HG03108 (cell line): ENCODE measurements around the gene DIAPH3.

Experiments
- ATAC-seq: cut with Tn5 transposase; IDR thresholded peaks from one replicate; pipeline ENCODE4 v1.9.1; 2021; ENCODE audit warnings: moderate library complexity; ENCODE audit not compliant: unreplicated experiment

DIAPH3 gene

DNA sequence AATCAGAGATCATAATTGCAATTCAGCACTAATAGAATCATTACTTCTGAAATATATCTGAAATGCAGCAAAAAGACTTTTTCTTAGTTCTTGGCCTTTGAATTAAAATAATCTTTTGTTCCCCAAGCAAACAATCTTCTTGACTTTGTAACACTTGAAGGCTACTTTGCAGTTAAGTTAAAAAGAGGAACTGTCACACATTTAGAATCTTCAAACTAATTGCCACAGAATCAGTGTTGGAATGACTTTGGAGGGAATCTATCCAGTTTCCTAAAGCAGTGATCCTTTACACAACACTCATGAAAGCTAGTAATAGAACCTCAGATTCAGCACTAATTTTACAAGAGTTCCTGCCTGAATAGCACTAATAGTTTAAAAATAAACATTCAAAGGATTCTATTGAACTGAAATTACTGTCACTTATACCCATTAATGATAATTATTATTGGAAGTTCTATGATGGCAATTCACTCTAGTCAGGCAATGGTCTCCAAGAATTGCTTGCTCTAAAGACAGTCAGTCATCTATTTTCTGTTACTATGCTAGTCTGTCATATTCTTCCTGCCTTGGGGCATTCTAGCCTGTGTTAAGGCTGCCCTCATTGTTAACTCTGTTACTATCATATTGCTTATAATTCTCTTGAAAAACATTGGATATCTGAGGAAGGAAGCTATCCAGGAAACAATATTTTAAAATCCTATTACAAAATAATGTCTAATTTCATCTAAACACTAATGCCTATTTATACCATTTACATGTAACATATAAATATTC is 362.4 kb downstream of the DIAPH3 start:
- no peak for ATAC-seq

DNA sequence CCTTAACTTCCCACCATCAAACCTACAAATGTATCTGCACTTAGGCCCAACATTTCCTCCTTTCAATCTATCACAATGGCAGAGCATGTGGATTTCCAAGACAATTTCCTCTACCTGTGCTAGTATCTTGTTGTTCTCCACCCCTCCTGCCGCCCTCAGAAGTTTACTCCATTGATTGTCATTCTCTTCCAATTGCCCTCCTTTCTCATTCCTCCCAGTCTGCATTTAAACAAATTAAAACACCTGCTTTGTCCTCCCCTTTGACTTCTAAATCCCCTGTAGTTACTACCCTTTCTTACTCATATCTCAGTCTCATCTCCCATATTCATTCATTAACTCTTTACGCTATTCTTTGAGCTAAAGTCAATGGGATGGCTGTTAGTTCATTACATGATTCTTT is 370.6 kb downstream of the DIAPH3 start:
- ATAC-seq = no peak

DNA sequence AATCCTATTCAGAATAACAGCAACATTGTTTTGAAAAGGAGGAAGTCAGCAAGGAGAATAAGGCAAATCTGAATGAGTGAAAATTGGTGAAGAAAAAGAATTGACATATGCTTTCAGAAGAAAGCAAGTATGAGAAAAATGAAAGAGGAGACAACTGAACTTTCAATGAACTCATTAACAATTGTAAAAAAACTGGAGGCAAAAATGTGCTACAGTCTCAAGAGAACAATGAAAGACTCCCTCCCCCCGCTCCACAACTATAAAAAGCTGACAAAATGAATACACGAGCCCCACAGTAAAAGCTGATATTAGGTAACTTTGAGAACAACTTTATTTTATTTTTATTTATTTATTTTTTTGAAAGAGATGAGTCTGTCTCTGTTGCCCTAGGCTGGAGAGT is 373.1 kb downstream of the DIAPH3 start:
- no peak for ATAC-seq

DNA sequence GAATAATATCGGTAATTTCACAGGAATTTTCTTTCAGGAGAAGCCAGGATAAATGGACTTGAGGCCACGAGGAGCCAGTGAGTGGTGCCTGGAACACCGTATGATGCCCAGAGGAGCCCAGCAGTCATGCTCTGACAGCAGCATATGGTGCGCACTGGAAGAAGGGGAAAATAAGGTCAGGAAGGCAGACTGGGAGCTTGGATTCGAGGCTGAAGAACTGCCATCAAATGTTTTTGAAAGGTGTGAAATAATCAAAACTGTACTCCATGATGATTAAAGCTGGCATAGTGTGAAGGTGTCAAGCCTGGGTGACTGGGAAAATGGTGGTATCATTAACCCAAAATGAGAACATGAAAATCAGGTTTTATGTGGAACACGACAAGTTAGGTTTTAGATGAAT is 374.2 kb downstream of the DIAPH3 start:
- ATAC-seq = no peak

DNA sequence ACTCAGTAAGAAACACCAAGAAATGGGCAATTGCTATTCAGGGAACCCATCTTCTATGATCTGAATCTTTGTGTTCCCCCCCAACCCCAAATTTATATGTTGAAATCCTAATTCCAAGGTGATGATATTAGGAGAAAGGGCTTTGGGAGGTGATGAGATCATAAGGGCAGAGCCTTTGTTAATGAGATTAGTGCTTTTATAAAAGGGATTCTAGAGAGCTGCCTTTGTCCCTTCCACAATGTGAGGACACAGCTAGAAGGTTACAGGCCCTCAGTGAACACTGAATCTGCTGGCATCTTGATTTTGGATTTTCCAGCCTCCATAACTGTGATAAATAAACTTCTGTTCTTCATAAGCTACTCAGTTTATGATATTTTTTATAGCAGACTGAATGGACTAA is 376.0 kb downstream of the DIAPH3 start:
- ATAC-seq = no peak

DNA sequence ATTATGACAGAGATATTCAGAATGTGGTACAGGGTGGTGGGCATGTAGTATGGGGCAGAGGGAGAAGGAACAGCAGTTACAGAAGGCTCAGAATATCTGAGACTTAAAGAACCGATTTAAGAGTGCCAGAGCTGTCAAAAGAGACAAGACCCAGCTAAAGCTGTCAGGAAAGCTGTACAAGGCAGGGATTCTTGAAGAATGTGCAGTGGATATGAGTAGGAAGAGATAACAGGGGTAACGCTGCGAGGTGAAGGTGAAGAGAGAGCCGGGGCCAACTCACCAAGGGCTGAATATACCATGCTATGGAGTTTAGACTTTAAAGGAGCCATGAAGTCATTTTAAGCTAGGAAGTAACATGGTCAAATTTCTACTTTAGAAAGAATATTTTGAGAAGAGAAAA is 381.0 kb downstream of the DIAPH3 start:
- no peak for ATAC-seq

DNA sequence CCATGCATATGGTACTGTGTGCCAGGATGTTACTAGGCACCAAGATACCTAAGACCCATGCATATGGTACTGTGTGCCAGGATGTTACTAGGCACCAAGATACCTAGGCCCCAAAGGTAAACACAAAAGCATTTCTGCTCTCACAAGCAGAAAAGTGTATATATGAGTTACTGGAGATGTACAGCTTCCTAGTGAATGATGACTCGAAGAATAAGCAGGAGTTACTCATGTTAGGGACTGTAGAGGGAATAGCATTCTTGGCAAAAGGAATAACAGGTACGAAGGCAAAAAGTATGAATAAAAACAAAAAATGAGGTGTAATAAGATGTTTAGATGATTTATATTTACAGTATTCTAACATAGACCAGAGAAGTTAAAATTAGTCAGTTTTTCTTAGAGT is 383.7 kb downstream of the DIAPH3 start:
- no peak for ATAC-seq

DNA sequence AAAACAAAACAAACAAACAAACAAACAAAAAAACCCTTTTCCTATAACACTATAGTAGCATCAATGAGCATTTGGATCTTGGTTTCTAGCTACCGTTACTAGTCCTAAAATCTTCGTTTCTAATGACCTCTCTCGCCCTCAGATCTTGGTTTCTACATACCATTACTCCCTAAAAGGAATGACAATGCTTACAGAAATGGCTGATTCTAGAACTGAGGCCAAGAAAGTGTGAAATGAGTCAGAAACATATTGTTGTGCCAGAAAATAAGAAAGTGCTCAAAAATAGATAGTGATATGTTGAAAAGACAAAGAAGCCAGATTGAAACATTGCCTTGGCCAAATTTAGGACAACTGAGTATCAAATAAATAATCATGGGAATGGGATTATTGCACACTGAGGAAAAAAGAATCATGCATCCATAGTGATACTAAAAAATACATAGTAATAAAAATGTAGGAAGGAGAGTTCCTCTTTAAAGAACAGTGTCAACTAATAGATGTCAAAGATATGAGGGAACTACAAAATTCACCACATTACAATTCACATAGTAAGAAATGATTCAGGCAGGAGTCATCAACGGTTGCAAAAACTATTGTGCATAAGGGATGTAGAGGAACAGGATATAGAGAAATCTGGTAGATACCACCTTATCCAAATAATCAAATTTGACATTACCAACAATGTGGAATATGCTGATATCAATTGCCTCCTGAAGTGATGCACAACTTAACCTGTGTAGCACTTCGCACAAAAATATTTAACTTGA is 386.6 kb downstream of the DIAPH3 start:
- ATAC-seq = no peak

DNA sequence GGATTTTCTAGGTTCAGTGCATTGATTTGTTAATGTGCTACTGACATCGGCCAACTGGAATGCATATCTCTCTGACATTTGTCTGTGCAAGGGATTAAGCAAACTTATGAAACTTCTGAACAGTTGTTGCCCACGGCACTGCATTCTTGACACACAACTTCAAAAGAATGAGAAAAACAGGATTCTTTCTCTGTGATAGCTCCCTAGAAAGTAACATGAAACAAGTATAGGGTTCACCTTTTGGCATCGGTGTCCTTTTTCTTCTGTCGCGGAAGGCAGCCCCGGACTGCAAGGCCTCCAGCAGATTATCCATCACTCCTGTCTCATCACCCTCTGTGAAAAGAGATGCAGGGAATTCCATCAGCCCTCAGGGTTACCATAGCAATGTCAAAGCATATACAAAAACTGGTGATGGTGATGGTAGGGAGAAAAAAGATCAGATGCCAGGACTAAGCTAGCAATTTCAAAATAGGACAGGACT is 389.2 kb downstream of the DIAPH3 start:
- no peak for ATAC-seq

DNA sequence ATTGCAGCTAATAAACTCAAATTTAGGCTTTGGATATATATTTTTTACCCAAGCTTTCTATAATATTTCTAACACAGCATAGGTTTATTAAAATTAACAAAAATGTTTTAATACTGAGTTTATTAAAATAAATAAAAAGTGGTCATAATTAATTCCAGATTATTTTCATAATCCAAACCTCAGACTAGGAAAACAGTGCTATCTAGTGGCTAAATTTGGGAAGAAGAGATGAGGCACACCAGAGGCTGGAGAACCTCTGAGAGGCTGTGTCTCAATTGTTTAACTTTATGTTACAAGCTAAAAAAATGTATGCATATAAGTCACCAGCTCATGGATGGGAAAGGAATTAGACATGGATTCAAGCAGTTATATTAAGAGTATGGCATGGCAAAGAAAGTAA is 392.5 kb downstream of the DIAPH3 start:
- ATAC-seq = no peak

DNA sequence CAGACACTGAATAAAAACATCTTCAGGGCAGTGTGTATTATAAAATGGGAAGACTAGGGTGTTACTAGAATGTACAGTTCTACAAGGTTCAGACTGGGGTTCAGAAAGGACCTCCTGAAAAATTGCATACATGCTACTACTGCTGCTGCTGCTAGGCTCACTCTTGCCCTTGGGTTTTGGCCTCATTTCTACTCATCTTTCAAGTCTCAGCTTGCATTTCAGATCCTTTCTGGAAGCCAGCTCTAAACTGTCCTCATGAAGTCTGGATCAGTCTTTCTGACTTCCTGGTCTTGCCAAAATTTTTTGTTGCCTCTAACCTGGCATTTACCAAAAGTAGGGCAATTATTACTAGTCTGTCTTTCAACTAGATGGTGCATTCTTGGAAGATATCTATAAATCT is 393.3 kb downstream of the DIAPH3 start:
- ATAC-seq = no peak

DNA sequence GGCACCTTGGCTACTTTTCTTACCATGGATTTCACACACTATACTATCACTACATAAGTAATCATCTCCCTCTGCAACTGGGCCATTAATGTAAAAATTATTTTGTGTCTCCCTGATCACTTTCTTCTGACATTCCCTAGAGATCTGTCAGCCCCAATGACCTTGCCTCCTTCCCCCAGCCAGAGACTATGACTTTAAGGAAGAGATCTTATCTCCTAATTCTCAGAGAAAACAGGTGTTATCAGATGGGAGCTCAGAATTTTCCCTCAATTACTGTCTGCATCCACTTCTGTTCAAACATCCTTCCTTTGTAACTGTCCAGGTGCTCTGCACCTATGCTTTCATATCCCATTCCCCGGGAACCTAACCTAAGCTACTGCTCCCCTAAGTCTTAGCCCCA is 397.5 kb downstream of the DIAPH3 start:
- ATAC-seq = no peak

DNA sequence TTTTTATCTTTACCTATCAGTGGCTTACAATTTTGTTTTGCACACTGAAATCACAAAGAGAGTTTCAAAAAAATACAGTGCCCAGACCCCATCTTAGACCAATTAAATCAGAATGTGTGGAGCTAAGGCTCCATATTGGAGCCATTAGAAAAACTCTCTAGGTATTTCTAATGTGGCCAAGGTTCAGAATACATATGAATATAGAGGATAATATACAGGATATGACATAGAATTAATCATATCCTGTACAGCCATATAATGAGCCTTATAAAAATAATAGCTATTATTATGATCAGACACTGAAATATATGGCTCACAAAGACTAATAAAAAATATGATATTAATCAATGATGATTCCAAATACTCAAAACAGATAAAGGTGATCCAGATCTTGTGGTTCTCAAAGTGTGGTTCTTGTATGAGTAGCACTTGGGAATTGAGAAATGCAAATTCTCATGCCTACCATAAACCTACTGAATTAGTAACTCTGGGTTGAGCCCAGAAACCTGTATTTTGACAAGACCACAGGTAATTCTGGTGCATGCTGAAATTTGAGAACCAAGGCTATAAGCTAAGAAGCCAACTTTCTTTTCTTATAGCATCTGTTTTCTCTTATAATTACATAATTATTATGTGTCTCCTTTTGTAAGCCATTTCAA is 408.0 kb downstream of the DIAPH3 start:
- ATAC-seq = no peak

DNA sequence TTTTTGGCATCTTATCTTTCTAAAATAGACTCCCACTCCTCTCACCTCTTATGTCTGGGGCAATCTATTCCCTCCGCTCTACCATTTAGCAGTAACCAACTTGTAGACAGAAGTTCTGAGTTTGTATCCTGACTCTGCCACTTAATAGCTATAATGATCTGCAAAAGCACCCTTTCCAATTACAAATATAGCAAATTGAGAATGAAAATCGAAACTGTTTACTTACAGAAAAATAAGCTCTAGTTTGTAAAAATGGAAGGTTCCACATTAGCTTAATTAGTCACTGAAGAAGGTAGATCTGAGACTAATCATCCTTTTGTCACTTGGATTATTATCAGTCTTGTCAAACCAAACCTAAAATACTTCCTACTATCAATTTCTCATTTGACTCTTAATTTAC is 409.3 kb downstream of the DIAPH3 start:
- ATAC-seq = no peak

DNA sequence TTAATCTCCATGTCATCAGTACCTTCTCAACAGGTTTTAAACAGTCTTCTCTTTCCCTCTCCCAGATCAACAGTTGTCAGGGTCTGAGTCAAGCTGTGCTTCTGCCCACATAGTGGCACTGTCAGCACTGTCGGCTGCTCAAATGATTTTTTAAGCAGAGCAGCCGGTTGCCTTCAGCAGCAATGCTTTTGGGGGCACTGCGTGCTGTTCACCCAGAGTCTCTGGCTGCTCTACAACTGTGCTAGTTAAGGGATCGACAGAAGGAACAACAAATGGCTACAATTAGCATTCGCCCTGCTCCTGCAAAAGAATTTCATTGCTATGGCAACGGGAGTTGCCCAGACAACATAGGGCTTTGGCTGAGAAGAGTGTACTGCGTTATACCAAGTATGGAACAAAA is 412.9 kb downstream of the DIAPH3 start:
- ATAC-seq = no peak

DNA sequence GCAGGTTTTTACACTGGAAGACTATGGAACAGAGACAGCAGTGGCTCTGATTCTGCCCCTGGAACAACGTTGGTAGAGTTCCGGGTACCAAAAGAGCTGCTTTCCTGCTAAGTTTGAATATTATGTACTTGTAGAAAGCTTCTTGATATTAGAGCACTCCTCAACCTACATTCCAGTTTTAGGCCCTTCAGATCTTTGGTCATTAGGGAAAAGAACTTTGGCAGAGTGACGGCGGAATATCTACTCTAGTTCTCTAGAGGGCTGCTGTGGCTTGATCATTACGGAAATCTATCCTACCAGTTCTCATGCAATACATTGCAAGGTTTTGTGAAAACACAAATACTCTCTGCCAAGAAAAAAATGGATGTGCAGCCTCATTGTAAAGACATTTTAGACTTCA is 415.7 kb downstream of the DIAPH3 start:
- no peak for ATAC-seq

DNA sequence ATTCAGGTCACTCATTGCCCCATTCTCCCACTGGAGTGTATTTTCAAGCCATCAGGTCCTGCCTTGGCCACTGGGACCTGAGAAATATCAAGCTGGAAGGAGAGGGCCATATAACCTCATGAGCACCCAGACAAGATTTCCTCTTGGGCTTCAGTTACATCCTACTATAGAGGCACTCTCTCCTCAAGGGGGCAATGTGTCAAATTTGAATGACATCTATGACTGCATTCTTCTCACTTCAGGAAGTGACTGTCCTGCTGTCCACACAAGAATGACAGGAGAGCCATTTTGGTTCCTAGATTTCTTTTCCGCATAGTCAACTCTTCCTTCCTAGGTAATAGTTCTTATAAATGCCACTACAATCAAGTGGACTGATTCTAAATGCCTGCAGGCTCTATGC is 416.2 kb downstream of the DIAPH3 start:
- ATAC-seq = no peak

DNA sequence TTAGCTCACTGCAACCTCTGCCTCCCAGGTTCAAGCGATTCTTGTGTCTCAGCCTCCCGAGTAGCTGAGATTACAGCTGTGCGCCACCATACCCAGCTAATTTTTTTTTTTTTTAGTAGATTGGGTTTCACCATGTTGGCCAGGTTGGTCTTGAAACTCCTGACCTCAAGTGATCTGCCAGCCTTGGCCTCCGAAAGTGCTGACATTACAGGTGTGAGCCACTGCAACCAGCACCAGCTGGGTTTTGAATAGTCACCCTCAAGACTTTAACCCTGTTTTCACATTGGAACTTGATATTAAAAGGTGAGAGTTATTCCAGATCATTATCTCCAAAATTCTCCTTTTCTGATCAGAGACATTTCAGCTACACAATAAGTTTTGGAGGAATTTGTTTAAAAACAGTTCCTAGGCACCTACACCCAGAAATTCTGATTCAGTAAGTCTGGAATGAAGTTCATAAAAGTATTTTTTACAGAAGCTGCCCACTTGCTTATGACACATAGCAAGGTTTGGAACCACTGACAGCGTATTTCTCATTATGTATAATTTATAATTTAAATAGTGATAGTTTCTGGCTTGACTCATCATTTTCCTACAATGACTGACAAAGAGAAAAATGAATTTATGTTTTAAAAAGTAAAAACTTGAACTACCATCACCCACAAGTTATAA is 417.3 kb downstream of the DIAPH3 start:
- ATAC-seq = no peak

DNA sequence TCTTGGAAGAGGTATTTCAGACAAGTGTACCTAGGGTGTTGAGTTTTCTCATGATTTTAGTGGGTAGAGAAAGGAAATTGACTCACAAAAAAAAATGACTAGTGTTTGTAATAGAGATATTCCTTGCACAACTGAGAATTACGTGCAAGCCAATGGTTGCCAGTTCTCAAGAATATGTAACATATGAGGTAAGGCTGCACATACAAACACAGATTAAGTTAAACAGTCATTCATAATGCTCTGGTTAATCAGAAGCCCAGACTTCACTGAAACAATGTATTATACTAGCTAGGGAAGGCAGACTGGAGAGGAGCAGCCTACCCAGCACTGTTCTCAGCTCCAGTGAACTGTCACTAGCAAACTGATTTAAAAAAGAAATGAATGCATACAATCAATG is 418.3 kb downstream of the DIAPH3 start:
- ATAC-seq = no peak

DNA sequence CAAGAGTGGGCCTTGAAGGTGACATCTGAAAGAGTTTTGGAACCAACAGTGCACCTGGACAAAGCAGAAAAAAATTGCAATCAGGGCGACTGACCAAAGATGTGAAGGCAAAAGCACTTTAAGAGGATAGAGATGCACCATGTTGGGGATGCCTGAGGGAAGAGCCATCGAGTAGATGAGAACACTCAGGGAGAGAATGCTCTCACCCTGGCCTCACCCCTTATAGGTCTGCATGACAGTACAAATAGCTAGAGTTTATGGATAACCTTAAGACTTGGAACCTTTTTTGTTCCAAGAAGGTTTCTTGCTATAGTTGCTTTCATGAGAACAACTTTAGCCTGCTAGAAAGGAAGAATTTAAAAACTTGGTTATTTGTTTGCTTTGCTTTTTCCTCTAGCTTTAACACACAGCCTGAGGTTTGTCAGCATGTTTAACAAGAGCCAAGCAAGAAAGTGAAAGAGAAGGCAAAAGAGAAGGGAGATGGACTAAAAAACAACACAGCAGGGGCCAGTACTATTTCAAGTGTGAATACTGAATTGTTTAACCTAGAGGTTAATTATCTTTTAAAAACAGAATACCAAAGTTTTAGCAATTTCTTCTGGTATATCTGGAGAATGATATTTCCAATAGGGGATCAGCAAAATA is 418.9 kb downstream of the DIAPH3 start:
- no peak for ATAC-seq

DNA sequence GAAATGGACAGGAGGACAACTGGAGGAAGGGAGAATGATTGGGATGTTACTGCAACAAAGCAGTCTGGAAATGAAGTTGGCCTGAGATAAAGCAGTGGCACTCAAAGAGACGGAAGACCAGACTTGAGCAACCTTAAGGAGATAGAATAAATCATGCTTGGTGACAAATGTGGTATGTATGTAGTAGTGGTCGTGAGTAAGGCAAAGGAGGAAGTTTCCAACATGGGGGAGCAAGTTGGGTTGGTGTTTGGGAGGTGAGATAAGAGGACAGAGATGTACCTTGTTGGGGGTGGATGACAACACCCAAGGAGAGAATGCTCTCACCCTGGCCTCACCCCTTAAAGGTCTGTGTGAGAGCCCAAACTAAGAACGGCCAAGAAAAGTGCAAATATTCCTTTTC is 420.5 kb downstream of the DIAPH3 start:
- ATAC-seq = no peak
